Loucy (cell line): ENCODE results near the gene PMEPA1.

ENCODE experiments used
- H2AFZ ChIP-seq: fragments of 200-600 bp; sonication (generic); 2 replicates; pipeline ENCODE4 v1.6.0; 2016; ENCODE audit warnings: antibody characterized with exemption, mild to moderate bottlenecking, low read length, moderate library complexity
- H3F3A ChIP-seq: fragments of 200-600 bp; 2 replicates; pipeline ENCODE4 v1.6.0; 2016; ENCODE audit warnings: antibody characterized with exemption, low read depth, mild to moderate bottlenecking
- H3K27me3 ChIP-seq: fragments of 200-600 bp; sonication (generic); 2 replicates; pipeline ENCODE4 v1.6.1; 2014; ENCODE audit warnings: low read length, mild to moderate bottlenecking; ENCODE audit not compliant: insufficient read depth, poor library complexity, severe bottlenecking
- H3K36me3 ChIP-seq: fragments of 200-600 bp; sonication (generic); 2 replicates; pipeline ENCODE4 v1.6.1; 2016; ENCODE audit warnings: low read length; ENCODE audit not compliant: insufficient read depth
- H3K4me1 ChIP-seq: fragments of 200-600 bp; sonication (generic); 2 replicates; pipeline ENCODE4 v1.5.1; 2014; ENCODE audit warnings: low read length, mild to moderate bottlenecking; ENCODE audit not compliant: insufficient read depth, poor library complexity, severe bottlenecking
- H3K4me2 ChIP-seq: fragments of 200-600 bp; sonication (generic); 2 replicates; pipeline ENCODE4 v1.6.0; 2014; ENCODE audit warnings: antibody characterized with exemption, low read length, low read depth, mild to moderate bottlenecking; ENCODE audit not compliant: poor library complexity, severe bottlenecking
- H3K4me3 ChIP-seq: fragments of 200-600 bp; sonication (generic); 2 replicates; pipeline ENCODE4 v1.5.1; 2014; ENCODE audit warnings: low read length, mild to moderate bottlenecking, mixed read lengths; ENCODE audit not compliant: poor library complexity, severe bottlenecking
- H3K79me2 ChIP-seq: fragments of 200-600 bp; sonication (generic); 2 replicates; pipeline ENCODE4 v1.6.1; 2014; ENCODE audit warnings: low read length; ENCODE audit not compliant: insufficient read depth
- H3K9ac ChIP-seq: fragments of 200-600 bp; sonication (generic); 2 replicates; pipeline ENCODE4 v1.6.0; 2014; ENCODE audit warnings: mild to moderate bottlenecking, low read depth, low read length, moderate library complexity; ENCODE audit not compliant: poor library complexity, severe bottlenecking
- H3K9me2 ChIP-seq: fragments of 200-600 bp; sonication (generic); replicated peaks from 2 replicates; pipeline ENCODE4 v1.6.1; 2016; ENCODE audit warnings: low read depth, low read length, mixed read lengths
- H3K9me3 ChIP-seq: fragments of 200-600 bp; sonication (generic); 2 replicates; pipeline ENCODE4 v1.6.1; 2014; ENCODE audit warnings: mild to moderate bottlenecking, antibody characterized with exemption, low read length, low read depth; ENCODE audit not compliant: insufficient read depth
- H4K20me1 ChIP-seq: fragments of 200-600 bp; sonication (generic); 2 replicates; pipeline ENCODE4 v1.6.0; 2014; ENCODE audit warnings: antibody characterized with exemption, low read length, mild to moderate bottlenecking; ENCODE audit not compliant: insufficient read depth, poor library complexity, severe bottlenecking
- CTCF ChIP-seq: fragments of 200-600 bp; sonication (generic); conservative IDR thresholded peaks from 2 replicates; pipeline ENCODE4 v1.5.1; 2014; ENCODE audit warnings: mild to moderate bottlenecking, antibody characterized with exemption, low read length
- EZH2phosphoT487 ChIP-seq: fragments of 200-600 bp; IDR thresholded peaks from 2 replicates; pipeline ENCODE4 v1.6.1; 2018; ENCODE audit warnings: antibody characterized with exemption, mild to moderate bottlenecking, moderate library complexity, borderline replicate concordance

PMEPA1 gene

GRCh38 chr20:57738053-57738452 is 28.2 kb upstream of the PMEPA1 start:
- H3K79me2 ChIP-seq: no peaks in the 10 kb centered on the region
- no peaks in the 10 kb centered on the region for H4K20me1 ChIP-seq
- no peak overlapping the region for H3K4me3 ChIP-seq
- no peaks in the 10 kb centered on the region for H3K4me1 ChIP-seq
- H3K27me3 ChIP-seq: no peaks in the 10 kb centered on the region
- H3K9ac ChIP-seq: no peak overlapping the region
- H3K4me2 ChIP-seq: no peak overlapping the region
- no peaks in the 10 kb centered on the region for H3K9me3 ChIP-seq
- TF ChIP-seq EZH2phosphoT487 (no peak), CTCF (no peak)
- H3K36me3 ChIP-seq: no peaks in the 10 kb centered on the region
- no peaks in the 10 kb centered on the region for H3K9me2 ChIP-seq
- H3F3A ChIP-seq: no peaks in the 10 kb centered on the region
- no peak overlapping the region for H2AFZ ChIP-seq

- Histone ChIP-seq H3K4me1 (no peaks in the 10 kb centered on the region), H3K36me3 (no peaks in the 10 kb centered on the region), H3F3A (no peaks in the 10 kb centered on the region), H3K27me3 (no peaks in the 10 kb centered on the region), H3K79me2 (no peaks in the 10 kb centered on the region), H3K4me3 (no peak overlapping the region), H3K9me2 (no peaks in the 10 kb centered on the region), H4K20me1 (no peaks in the 10 kb centered on the region), H3K9ac (no peak overlapping the region), H3K9me3 (no peaks in the 10 kb centered on the region), H3K4me2 (no peak overlapping the region), H2AFZ (no peak overlapping the region)
- no peak for TF ChIP-seq CTCF
Measured at GRCh38 chr20:57737349-57737748, 27.5 kb upstream of the PMEPA1 start.

GRCh38 chr20:57736738-57737347 is 27.0 kb upstream of the PMEPA1 start:
- Histone ChIP-seq H3K4me1 (no peaks in the 10 kb centered on the region), H2AFZ (no peak overlapping the region)
- no peak for TF ChIP-seq CTCF
- TF ChIP-seq EZH2phosphoT487: no peak

More at GRCh38 chr20:57736738-57737347, 27.0 kb upstream of the PMEPA1 start:
- H3K27me3 ChIP-seq: no peaks in the 10 kb centered on the region
- H3K9me2 ChIP-seq: no peaks in the 10 kb centered on the region
- H4K20me1 ChIP-seq: no peaks in the 10 kb centered on the region
- no peaks in the 10 kb centered on the region for H3K79me2 ChIP-seq
- no peaks in the 10 kb centered on the region for H3K9me3 ChIP-seq
- H3K4me3 ChIP-seq: no peak overlapping the region
- no peaks in the 10 kb centered on the region for H3F3A ChIP-seq
- H3K36me3 ChIP-seq: no peaks in the 10 kb centered on the region
- no peak overlapping the region for H3K4me2 ChIP-seq
- no peak overlapping the region for H3K9ac ChIP-seq
